T-helper 17 cell (primary cell): Measurements from ENCODE around the gene WDFY2. TPM values are rescaled to one million over a fixed set of nuclear protein-coding genes. Genes with fewer than 3 reads are reported as not detected.
"Not testable (repeated sequence)": the region's sequence is repeated elsewhere in the genome, so short reads cannot be mapped to it uniquely, and the experiment has no call there.

Experiments
- ATAC-seq: fragments of 150-1000 bp; cut with Tn5 transposase; 2 replicates; pipeline ENCODE4 v1.10.0; 2021; ENCODE audit warnings: mild to moderate bottlenecking, moderate library complexity
- DNase-seq, 3 donors: peaks; one replicate each; pipeline versions ENCODE4 v3.0.0 to v3.0.0-alpha.2; 2020 to 2021
- H3K9me3 ChIP-seq: one replicate; pipeline ENCODE4 v1.7.0; 2013; ENCODE audit warnings: low read length, mild to moderate bottlenecking; ENCODE audit not compliant: control insufficient read depth, poor library complexity, severe bottlenecking
- H3K27ac Mint-ChIP-seq: one replicate; pipeline ENCODE4 v1.8.0; 2022; ENCODE audit warnings: mild to moderate bottlenecking, moderate library complexity, mixed read lengths
- H3K27me3 Mint-ChIP-seq: one replicate; pipeline ENCODE4 v1.8.0; 2022; ENCODE audit warnings: mixed read lengths
- H3K36me3 Mint-ChIP-seq: one replicate; pipeline ENCODE4 v1.8.0; 2022; ENCODE audit warnings: low read depth, mixed read lengths
- H3K4me1 Mint-ChIP-seq: one replicate; pipeline ENCODE4 v1.8.0; 2022; ENCODE audit warnings: mild to moderate bottlenecking, mixed read lengths
- H3K4me3 Mint-ChIP-seq: one replicate; pipeline ENCODE4 v1.8.0; 2022; ENCODE audit warnings: mild to moderate bottlenecking, moderate library complexity, mixed read lengths
- total RNA-seq, 4 donors: library from RNA in 2 of 4; stranded (reverse) in 2 of 4; gene quantifications; one replicate each; pipeline ENCODE4 v1.2.3 and lab custom pipeline; 2022 to 2026

Gene WDFY2
- total RNA-seq, 2 donors from 2014 or later: 41.5 to 52.2 TPM

DNA sequence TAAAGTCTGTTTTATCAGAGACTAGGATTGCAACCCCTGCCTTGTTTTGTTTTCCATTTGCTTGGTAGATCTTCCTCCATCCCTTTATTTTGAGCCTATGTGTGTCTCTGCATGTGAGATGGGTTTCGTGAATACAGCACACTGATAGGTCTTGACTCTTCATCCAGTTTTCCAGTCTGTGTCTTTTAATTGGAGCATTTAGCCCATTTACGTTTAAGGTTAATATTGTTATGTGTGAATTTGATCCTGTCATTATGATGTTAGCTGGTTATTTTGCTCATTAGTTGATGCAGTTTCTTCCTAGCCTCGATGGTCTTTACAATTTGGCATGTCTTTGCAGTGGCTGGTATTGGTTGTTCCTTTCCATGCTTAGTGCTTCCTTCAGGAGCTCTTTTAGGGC is 67.9 kb downstream of the WDFY2 start:
- not testable (repeated sequence) for H3K36me3 Mint-ChIP-seq, H3K4me3 Mint-ChIP-seq, ATAC-seq, DNase-seq, H3K27me3 Mint-ChIP-seq, H3K27ac Mint-ChIP-seq, H3K9me3 ChIP-seq
- peaks cover 18% of the 10 kb centered on the region for H3K4me1 Mint-ChIP-seq

DNA sequence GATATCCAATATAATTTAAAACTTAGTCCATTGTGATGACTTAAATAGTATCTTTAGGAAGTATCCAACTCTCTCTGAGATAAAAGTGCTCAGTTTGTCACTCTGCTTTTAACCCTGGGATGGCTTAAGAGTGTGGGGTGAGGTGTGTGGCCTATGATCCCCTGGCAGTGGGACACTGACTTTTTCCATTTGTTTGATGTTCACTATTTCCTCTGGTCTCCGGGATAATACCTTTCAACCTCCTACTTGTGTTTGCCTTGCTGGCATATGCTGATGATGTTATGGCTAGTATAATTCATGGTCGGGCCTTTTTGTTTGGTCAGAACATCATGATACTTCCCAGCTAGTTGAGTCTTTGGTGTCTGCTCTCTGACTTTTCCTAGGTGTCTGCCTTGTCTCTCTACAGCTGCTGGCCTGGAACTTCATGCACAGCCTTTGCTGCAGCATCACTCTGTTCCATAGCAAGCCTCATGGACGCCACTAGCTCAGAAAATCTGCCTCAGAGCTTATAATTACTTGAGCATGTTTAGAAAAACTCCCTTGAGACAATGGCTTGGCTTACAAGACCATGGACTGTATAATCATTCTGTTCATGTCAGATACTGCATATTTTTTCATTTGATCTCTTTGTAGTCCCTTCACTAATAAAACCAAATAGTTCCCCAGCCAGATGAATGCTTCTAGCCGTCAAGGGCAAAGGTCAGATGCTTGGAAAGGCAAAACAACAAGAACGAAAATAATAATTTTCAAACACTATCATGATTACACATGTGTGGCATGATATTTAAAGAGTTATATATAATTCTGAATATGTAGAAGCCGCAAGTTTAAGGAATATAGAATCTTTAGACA is 75.2 kb downstream of the WDFY2 start:
- Mint-ChIP-seq H3K4me1 (peaks cover 11% of the 10 kb centered on the region), H3K36me3 (peaks cover 2% of the 10 kb centered on the region), H3K27ac (no peak overlapping the region), H3K27me3 (no peaks in the 10 kb centered on the region), H3K4me3 (no peak overlapping the region)
- DNase-seq (no peak), ATAC-seq (no peak)
- no peaks in the 10 kb centered on the region for H3K9me3 ChIP-seq

DNA sequence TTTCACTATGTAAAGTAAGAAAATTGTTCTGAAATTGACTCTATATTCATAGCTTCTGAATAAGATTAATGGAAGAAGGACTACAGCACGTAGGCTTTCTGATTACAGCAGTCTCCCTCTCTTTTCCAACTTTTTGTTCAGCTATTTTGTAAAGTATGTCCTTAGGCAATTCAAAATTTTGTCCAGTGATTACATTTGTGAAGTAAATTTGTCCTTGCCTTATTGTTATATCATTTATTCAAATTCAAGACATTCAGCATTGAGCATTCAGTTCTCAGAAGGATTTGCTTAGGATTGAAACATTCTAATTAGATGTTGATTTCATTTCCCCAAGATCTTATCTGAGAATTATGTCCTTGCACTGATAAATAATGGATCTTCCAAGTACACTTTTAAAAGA is 76.6 kb downstream of the WDFY2 start:
- Mint-ChIP-seq H3K4me1 (peaks cover 11% of the 10 kb centered on the region), H3K27me3 (no peaks in the 10 kb centered on the region), H3K4me3 (no peak overlapping the region), H3K27ac (no peak overlapping the region), H3K36me3 (peaks cover 2% of the 10 kb centered on the region)
- ATAC-seq (no peak), DNase-seq (no peak)
- H3K9me3 ChIP-seq: no peaks in the 10 kb centered on the region

DNA sequence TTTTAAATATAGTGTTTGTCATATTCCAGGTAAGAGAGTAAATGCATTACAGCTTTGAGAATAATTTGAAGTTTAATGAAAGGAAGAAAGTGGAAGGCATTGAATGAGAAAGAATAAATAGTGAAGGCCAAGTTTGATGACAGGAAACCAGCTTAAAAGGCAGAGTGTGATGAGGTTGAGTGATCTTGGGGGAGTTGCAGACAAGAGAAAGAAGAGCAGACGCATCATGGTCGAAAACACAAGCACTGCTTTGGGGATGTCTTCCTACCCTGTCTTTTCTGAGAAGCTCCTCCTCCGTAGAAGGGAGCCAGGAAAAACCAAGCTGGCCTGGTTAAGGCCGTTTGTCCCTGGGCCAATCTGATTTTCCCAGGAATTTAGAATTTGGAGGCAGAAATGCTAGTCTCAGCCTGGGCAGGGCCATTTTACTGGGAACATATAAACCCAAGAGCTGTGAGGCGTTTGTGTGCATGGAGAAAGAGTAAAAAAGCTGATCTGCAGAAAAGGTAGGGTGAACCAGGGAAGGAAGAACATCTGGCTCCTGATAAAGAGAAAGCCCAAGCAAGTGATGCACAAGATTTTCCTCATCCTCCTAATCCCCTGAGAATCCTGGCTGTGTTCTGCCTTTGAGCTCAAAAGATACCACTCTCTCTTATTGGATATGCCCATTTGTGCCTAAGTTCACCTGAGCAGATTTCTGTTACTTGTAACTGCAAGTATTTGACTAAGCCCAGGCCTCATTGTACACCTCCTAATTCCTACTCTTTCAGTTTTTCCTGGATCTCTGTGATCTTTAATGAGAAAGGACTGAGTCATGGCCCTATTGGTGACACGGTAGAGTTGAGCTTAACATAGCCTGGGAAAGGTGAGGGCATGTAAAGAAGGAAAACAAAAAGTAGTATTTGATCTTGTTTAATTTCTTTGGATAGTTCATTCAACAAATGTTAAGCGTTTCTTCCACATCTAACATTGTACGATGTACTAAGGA is 80.0 kb downstream of the WDFY2 start:
- H3K9me3 ChIP-seq: no peaks in the 10 kb centered on the region
- no peaks in the 10 kb centered on the region for H3K27me3 Mint-ChIP-seq
- ATAC-seq (no peak), DNase-seq (no peak)
- H3K4me1 Mint-ChIP-seq: peaks cover 26% of the 10 kb centered on the region
- H3K27ac Mint-ChIP-seq: peak overlapping the region; percentile 0
- peaks cover 2% of the 10 kb centered on the region for H3K36me3 Mint-ChIP-seq
- peak overlapping the region; percentile 1 for H3K4me3 Mint-ChIP-seq

DNA sequence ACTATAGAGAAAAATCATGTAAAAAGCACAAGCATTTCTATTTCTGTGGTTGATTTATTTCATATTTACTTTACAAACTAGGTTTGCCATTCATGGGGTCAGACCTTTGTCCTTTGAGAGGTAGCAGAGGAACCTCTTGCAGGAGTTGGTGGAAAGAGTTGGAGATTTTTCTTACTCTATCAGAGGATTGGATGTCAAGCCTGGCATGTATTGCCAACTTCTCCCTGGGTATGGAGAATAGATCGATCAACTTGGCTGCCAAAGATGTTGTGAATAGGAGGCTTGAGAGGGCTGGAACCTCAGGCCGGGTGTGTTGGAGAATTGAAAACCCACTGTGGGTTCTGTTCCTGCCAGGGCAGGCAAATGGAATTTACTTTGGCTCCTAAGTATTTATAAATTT is 81.2 kb downstream of the WDFY2 start:
- Mint-ChIP-seq H3K27ac (peak overlapping the region; percentile 79), H3K36me3 (peaks cover 2% of the 10 kb centered on the region), H3K4me1 (peaks cover 30% of the 10 kb centered on the region), H3K4me3 (no peak overlapping the region), H3K27me3 (no peaks in the 10 kb centered on the region)
- no peaks in the 10 kb centered on the region for H3K9me3 ChIP-seq
- DNase-seq (no peak), ATAC-seq (no peak)

DNA sequence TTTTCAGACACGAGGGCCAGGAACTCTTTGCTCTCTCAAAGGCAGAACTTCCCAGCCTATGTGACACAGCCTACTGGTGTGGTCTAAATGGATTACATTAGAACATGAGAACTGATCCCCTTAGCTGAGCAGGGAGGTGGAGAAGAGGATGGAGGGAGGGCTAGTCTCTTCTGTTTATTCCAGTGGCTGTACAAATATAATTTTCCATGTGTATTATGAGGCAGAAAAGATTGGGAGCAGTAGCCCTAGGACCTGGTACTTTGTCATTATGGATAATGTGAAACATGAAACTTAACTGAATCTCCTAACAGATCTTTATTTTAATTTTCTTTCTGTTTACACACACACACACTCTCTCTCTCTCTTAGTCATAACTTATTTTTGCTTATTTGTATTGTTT is 82.1 kb downstream of the WDFY2 start:
- Mint-ChIP-seq H3K4me1 (peaks cover 30% of the 10 kb centered on the region), H3K36me3 (peaks cover 2% of the 10 kb centered on the region), H3K27me3 (no peaks in the 10 kb centered on the region), H3K27ac (peak overlapping the region; percentile 79), H3K4me3 (no peak overlapping the region)
- ATAC-seq: no peak
- DNase-seq: no peak
- no peaks in the 10 kb centered on the region for H3K9me3 ChIP-seq

DNA sequence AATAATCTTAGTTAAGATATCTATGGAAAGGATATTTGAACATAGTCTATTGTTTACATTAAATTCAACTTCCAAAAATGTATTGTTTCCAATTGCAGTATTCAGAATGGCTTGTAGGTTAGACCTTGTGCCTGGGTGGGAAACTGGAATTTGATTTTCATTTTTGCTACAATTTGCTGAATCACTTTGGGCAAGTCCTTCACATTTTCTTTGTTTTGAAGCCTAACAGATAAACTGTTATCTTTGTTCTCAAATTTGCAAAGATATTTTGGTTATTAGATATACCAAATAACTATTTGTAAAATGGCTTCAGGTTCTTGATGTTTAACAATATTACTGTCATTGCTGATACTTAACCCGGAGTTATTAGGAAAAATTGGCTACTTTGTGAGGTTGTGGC is 82.6 kb downstream of the WDFY2 start:
- H3K9me3 ChIP-seq: no peaks in the 10 kb centered on the region
- no peaks in the 10 kb centered on the region for H3K27me3 Mint-ChIP-seq
- ATAC-seq (no peak), DNase-seq (no peak)
- H3K4me1 Mint-ChIP-seq: peaks cover 30% of the 10 kb centered on the region
- H3K36me3 Mint-ChIP-seq: peaks cover 2% of the 10 kb centered on the region
- peak overlapping the region; percentile 79 for H3K27ac Mint-ChIP-seq
- H3K4me3 Mint-ChIP-seq: no peak overlapping the region

DNA sequence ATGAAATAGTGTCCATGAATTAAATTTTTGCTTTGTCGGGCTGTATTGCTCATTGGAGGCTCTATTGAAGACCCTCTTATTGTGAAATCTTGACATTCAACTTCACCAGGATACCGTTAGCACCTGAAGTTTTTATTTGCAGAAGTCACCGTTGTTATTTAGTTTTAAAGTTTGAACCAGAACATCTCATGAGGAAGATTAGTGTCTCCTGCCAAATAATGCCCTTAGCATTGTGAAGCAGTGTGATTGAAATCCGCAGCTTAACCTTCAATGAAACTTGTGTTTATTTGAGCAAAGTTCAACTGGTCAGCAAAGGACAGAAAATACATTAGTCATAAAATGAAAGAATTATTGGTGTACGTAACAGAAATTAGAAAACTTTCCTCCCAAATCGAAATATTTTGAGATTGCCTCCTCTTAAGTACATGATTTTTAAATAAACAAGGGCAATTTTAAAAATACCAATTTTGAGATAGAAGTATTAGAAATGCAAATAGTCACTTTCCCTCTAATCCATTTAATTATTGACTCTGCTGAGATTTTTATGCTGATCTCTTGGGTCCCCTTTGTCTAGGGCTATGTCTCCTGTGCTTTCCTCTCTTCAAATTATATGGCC is 84.4 kb downstream of the WDFY2 start:
- Mint-ChIP-seq H3K27ac (peak overlapping the region; percentile 41), H3K36me3 (peaks cover 2% of the 10 kb centered on the region), H3K4me1 (peaks cover 30% of the 10 kb centered on the region), H3K4me3 (no peak overlapping the region), H3K27me3 (no peaks in the 10 kb centered on the region)
- ATAC-seq (no peak), DNase-seq (no peak)
- H3K9me3 ChIP-seq: no peaks in the 10 kb centered on the region

DNA sequence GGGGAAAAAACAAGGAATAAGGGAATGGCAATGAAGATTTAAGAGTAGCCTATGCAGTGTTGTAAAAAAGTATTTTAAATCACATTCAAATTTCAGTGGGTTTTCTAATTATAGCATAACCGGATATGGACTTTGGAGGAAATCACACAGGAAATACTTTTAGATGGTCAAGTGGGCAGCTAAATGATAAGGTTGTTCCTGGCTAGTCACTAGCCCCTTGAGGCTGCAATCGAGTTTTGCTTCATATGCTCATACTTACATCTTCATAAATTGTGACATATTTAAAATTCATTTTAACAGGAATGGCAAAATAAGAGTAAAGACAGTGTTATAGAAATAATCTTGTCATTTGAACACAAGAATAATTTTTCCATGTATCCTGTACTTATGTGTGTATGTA is 88.9 kb downstream of the WDFY2 start:
- H3K9me3 ChIP-seq: no peaks in the 10 kb centered on the region
- peak overlapping the region; percentile 32 for H3K27ac Mint-ChIP-seq
- peaks cover 3% of the 10 kb centered on the region for H3K36me3 Mint-ChIP-seq
- no peaks in the 10 kb centered on the region for H3K27me3 Mint-ChIP-seq
- DNase-seq (no peak), ATAC-seq (no peak)
- peaks cover 17% of the 10 kb centered on the region for H3K4me1 Mint-ChIP-seq
- no peak overlapping the region for H3K4me3 Mint-ChIP-seq

DNA sequence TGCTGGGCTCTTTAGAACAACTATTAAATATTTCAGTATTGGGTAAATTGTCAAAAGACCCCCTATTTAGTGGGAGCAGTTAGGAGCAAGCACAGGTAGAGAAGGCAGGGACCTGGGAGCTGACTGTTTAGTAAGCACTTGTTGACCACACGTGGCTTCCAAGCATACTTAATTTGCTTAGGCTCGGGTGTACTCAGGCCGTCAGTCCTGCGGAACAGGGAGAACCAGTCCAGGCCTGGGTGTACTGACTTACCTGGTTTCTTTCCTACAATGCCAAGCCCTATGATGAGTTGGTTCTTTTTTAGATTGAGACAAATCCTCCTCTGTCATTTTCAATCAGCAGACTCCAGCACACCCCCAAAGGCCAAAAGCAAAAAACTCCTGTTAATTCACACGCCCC is 90.0 kb downstream of the WDFY2 start:
- H3K36me3 Mint-ChIP-seq: peaks cover 4% of the 10 kb centered on the region
- H3K9me3 ChIP-seq: no peaks in the 10 kb centered on the region
- peaks cover 15% of the 10 kb centered on the region for H3K4me1 Mint-ChIP-seq

DNA sequence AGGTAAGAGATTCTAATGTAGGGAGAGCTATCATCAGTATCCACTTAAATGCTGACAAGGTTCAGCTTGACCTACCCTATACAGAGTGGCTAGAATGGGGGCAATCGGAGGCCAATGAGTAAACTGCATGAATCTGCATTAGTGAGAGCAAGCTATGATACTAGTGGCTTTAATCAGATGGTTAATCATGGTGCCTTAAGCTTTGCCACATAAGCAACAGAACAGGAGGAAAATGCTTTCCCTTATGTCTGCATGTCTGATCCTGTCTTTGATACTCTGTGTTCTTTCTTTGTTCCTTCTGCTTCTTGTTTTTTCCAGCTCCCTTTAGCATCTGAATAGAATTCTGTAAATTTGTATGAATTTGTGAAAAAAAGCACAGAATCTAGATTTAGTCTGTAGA is 91.1 kb downstream of the WDFY2 start:
- no peak overlapping the region for H3K4me3 Mint-ChIP-seq
- peak overlapping the region; percentile 32 for H3K27ac Mint-ChIP-seq
- peaks cover 14% of the 10 kb centered on the region for H3K4me1 Mint-ChIP-seq
- no peaks in the 10 kb centered on the region for H3K9me3 ChIP-seq
- no peaks in the 10 kb centered on the region for H3K27me3 Mint-ChIP-seq
- DNase-seq: no peak
- ATAC-seq: no peak
- peaks cover 8% of the 10 kb centered on the region for H3K36me3 Mint-ChIP-seq

More for the DNA sequence above, 90.0 kb downstream of the WDFY2 start:
- no peaks in the 10 kb centered on the region for H3K27me3 Mint-ChIP-seq
- ATAC-seq: no peak
- no peak overlapping the region for H3K4me3 Mint-ChIP-seq
- DNase-seq: no peak
- H3K27ac Mint-ChIP-seq: peak overlapping the region; percentile 32

DNA sequence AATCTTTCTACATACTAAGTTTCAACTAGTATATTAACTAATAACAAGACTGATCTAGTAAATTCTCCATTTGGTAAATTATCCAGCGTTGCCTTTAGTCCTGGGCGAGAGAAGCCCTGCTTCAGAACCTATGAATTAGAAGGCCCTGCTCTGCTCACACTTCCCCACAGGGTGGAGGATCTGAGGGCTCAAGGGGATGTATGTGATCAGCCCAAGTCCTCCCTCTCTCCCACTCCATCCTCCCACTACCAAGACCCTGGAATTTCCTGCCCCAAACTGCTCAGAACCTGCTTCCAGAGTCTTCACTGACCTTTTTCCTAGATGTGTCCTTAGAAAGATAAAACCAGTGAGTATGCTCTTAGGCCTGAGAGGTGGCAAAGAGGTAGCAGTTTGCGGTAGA is 91.6 kb downstream of the WDFY2 start:
- H3K36me3 Mint-ChIP-seq: peaks cover 8% of the 10 kb centered on the region
- H3K4me3 Mint-ChIP-seq: no peak overlapping the region
- H3K4me1 Mint-ChIP-seq: peaks cover 14% of the 10 kb centered on the region
- H3K27ac Mint-ChIP-seq: peak overlapping the region; percentile 32
- DNase-seq (no peak), ATAC-seq (no peak)
- no peaks in the 10 kb centered on the region for H3K27me3 Mint-ChIP-seq
- no peaks in the 10 kb centered on the region for H3K9me3 ChIP-seq

DNA sequence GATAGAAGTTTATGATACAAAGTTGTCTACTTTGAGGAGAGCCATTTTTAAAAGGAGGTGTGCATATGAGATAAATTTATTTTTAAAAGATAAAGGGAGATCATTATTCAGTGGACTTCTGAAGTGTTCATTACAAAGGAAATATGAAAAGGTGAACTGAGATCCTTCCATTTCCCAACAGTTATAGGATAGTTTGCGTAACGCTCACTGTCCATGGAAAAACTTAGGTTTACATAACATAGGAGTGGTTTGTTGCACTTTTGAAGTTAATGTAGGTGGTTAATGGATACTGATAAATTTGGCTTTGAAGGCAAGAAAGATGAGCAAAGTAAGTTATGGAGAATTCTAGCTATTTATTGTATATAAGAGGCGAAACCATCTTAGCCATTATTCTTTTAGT is 92.5 kb downstream of the WDFY2 start:
- Mint-ChIP-seq H3K4me3 (no peak overlapping the region), H3K4me1 (peaks cover 14% of the 10 kb centered on the region), H3K36me3 (peaks cover 9% of the 10 kb centered on the region), H3K27me3 (no peaks in the 10 kb centered on the region), H3K27ac (no peak overlapping the region)
- H3K9me3 ChIP-seq: no peaks in the 10 kb centered on the region
- no peak for ATAC-seq
- DNase-seq: no peak
